ENCODE measurements around the gene ZC3H6.
A peak's percentile ranks its signal among the peaks of the same experiment; 100 is the strongest.
"Not testable (repeated sequence)": the region's sequence is repeated elsewhere in the genome, so short reads cannot be mapped to it uniquely, and the experiment has no call there.

Gene ZC3H6

DNA sequence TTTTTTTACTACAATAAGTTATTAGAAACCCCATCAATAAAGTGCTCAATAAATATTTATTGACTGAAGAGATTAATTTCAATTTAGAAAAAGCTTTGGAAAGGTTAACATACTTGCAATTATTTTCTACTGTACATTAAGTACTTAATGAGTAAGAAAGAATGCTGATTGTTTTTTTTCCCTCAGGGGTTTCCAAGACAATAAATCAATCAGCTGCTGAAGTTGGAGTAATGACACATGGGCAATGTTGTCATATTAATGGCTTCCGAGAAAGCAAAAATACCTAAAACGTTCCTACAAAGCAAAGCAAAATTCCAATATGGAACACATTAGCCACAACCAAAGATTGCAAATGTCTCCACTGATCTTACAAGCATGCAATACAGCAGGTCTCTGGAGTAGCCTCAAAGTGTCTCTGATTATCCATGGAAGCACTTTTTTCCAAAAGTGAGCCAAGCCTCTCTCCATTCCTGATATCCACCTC, 66.7 kb downstream of the ZC3H6 start:
- no peak for DNase-seq (ENCODE audit: low read depth)
- TF ChIP-seq, protein P1, sequence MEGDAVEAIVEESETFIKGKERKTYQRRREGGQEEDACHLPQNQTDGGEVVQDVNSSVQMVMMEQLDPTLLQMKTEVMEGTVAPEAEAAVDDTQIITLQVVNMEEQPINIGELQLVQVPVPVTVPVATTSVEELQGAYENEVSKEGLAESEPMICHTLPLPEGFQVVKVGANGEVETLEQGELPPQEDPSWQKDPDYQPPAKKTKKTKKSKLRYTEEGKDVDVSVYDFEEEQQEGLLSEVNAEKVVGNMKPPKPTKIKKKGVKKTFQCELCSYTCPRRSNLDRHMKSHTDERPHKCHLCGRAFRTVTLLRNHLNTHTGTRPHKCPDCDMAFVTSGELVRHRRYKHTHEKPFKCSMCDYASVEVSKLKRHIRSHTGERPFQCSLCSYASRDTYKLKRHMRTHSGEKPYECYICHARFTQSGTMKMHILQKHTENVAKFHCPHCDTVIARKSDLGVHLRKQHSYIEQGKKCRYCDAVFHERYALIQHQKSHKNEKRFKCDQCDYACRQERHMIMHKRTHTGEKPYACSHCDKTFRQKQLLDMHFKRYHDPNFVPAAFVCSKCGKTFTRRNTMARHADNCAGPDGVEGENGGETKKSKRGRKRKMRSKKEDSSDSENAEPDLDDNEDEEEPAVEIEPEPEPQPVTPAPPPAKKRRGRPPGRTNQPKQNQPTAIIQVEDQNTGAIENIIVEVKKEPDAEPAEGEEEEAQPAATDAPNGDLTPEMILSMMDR (conservative IDR thresholded peaks at IDR 0.05; ENCODE audit: low read depth, low read length) = no peak
- H3K4me3 ChIP-seq (ENCODE audit: low read depth, low read length) = no peak overlapping the region

GRCh38 chr2:112343827-112344585, 68.6 kb downstream of the ZC3H6 start:
- no peak for DNase-seq (ENCODE audit: low read depth)
- H3K4me3 ChIP-seq (ENCODE audit: low read depth, low read length) = no peak overlapping the region
- TF ChIP-seq, protein P1 (conservative IDR thresholded peaks at IDR 0.05; ENCODE audit: low read depth, low read length) = no peak

DNA sequence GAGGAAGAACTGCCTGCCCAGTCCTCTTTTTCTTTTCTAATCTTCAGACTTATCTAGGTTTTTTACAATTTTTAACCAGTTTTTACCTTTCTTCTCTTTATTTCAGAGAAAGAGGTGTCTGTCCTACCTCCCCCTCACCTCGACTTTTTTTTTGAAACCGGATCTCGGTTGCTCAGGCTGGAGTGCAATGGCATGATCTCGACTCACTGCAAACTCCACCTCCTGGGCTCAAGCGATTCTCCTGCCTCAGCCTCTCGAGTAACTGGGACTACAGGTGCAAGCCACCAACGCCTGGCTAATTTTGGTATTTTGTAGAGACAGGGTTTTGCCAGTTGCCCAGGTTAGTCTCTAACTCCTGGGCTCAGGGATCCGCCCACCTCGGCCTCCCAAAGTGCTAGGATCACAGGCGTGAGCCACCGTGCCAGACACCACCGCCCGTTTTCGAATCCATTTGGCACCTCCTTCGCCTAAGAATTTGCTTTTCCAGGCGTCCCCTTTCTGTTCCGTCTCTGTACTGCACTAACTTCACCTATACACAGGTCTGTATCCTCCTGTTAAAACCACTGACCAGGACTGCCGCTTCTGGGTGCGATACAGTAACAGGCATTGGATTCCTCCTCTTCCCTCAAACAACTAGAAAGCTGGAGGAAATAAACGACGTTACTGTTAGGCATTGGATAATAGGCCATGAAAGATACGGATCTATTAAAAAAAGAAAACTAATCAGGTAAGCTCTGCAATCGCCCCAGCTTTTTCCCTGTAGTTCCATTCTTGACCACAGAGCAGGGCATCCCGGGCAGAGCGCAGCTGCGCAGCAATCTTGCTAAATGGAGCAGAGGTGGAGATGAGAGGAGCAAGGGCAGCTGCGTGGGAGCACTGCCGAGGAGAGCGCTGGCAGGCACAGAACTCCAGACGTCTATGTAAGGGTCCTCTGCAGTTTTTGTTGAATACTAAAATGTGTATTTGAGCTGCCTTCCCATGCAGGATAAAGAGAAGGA, 69.9 kb downstream of the ZC3H6 start:
- DNase-seq (ENCODE audit: low read depth) = no peak
- no peak overlapping the region for H3K4me3 ChIP-seq (ENCODE audit: low read depth, low read length)
- TF ChIP-seq, protein P1 (conservative IDR thresholded peaks at IDR 0.05; ENCODE audit: low read depth, low read length) = peak; percentile 24

DNA sequence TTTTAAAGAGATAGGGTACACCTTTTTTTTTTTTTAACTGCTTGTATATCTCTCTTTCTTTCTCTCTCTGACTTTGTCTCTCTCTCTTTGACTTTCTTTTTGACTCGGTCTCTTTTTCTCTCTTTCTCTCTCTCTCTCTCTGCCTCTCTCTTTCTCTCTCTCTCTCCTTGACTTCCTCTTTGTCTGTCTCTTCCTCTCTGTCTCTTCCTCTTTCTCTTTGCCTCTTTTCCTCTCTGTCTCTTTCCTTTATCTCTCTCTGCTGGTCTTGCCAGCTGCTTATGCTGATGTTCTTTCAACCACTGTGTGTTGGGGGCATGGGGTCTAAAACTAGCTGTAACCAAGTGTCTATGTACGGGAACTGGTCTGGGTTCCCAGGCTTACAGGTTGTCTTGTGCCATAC, 76.9 kb downstream of the ZC3H6 start:
- not testable (repeated sequence) for H3K4me3 ChIP-seq (ENCODE audit: low read depth, low read length); DNase-seq (ENCODE audit: low read depth)

- DNase-seq (ENCODE audit: low read depth) = not testable (repeated sequence)
Measured at GRCh38 chr2:112352809-112353603, 77.6 kb downstream of the ZC3H6 start.

DNA sequence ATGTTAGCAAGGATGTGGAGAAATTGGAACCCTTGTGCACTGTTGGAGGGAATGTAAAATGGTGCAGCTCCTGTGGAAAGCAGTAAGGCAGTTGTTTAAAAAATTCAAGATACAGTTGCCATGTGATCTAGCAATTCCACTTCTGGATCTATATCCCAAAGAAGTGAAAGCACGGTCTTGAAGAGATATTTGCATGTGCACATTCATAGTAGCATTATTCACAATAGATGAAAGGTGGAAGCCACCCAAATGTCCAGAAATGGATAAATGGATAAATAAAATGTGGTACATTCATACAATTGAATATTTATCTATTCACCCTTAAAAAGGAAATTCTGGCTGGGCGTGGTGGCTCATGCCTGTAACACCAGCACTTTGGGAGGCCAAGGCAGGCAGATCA, 78.9 kb downstream of the ZC3H6 start:
- not testable (repeated sequence) for H3K4me3 ChIP-seq (ENCODE audit: low read depth, low read length); DNase-seq (ENCODE audit: low read depth)

More at GRCh38 chr2:112352809-112353603, 77.6 kb downstream of the ZC3H6 start:
- H3K4me3 ChIP-seq (ENCODE audit: low read depth, low read length) = not testable (repeated sequence)

DNA sequence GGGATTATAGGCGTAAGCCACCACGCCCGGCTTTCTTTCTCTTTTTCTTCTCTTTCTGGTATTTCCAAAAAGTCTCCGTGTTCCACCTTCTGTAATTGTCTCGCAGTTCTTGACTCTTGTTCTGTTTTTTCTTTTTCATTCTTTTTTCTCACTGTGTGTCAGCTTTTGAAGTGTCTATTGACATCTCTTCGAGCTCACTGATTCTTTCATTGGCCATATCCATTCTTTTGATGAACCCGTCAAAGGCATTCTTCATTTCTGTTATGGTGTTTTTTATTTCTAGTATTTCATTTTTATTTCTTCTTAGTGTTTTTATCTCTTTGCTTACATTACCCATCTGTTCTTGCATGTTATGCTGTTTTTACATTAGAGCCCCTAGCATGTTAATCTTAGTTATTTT, 84.7 kb downstream of the ZC3H6 start:
- not testable (repeated sequence) for DNase-seq (ENCODE audit: low read depth); H3K4me3 ChIP-seq (ENCODE audit: low read depth, low read length)
